Panc1 (cell line): ENCODE results near the gene NR3C1. TPM values are rescaled to one million over a fixed set of nuclear protein-coding genes. Genes with fewer than 3 reads are reported as not detected.

Experiments
- ATAC-seq: fragments of 200-7000 bp; cut with Tn5 transposase; 2 replicates; pipeline ENCODE4 v1.9.1; 2020; ENCODE audit warnings: mild to moderate bottlenecking, moderate library complexity
- BruUV-seq: library from RNA; stranded (reverse); fragments of 400-500 nt; replicated peaks from 2 replicates; lab custom pipeline; 2021; lab: Mats Ljungman, UMichigan
- CTCF ChIA-PET: fragments of 300-600 bp; sonication (Branson Sonifier 250); formaldehyde crosslinking; loops from one replicate; lab custom pipeline; 2022; ENCODE audit warnings: antibody characterized with exemption; lab: Charles Lee
- POLR2A ChIA-PET: fragments of 300-600 bp; sonication (Branson Sonifier 250); formaldehyde crosslinking; loops from one replicate; lab custom pipeline; 2022; ENCODE audit warnings: antibody characterized with exemption; lab: Charles Lee
- DNase-seq: peaks from one replicate; pipeline ENCODE4 v3.0.0-alpha.2; 2010; ENCODE audit warnings: low read depth, low spot score
- H3K27ac ChIP-seq: 2 replicates; pipeline ENCODE4 v1.5.1; 2011; ENCODE audit warnings: mild to moderate bottlenecking, low read length, inconsistent platforms
- H3K27me3 ChIP-seq: fragments of 200-500 bp; sonication (Bioruptor generic); 2 replicates; pipeline ENCODE4 v1.6.0; 2014; ENCODE audit warnings: low read length, inconsistent platforms; ENCODE audit not compliant: control insufficient read depth, insufficient read depth
- H3K36me3 ChIP-seq: fragments of 200-500 bp; sonication (Bioruptor generic); 2 replicates; pipeline ENCODE4 v1.5.1; 2014; ENCODE audit warnings: inconsistent platforms, mild to moderate bottlenecking, low read length, moderate library complexity; ENCODE audit not compliant: control insufficient read depth, insufficient read depth
- H3K4me1 ChIP-seq: 2 replicates; pipeline ENCODE4 v1.5.1; 2011; ENCODE audit warnings: inconsistent platforms, mild to moderate bottlenecking, low read length, moderate library complexity; ENCODE audit not compliant: control insufficient read depth, insufficient read depth
- H3K4me3 ChIP-seq, 2 experiments: 2 replicates each; pipeline ENCODE4 v1.5.1; 2011 to 2012; ENCODE audit warnings: low read depth in 2 of 2, low read length in 2 of 2, mild to moderate bottlenecking in 2 of 2, inconsistent platforms in 1 of 2, moderate library complexity in 1 of 2
- H3K9me3 ChIP-seq: fragments of 200-500 bp; sonication (Bioruptor generic); 2 replicates; pipeline ENCODE4 v1.5.1; 2014; ENCODE audit warnings: low read depth, mild to moderate bottlenecking, inconsistent platforms, low read length, moderate library complexity; ENCODE audit not compliant: control insufficient read depth, insufficient read depth
- CTCF ChIP-seq: fragments of 450-650 bp; IDR thresholded peaks from 2 replicates; pipeline ENCODE4 v1.5.1; 2017; ENCODE audit warnings: mild to moderate bottlenecking
- POLR2AphosphoS5 ChIP-seq: IDR thresholded peaks from 2 replicates; pipeline ENCODE4 v1.6.1; 2012; ENCODE audit warnings: mild to moderate bottlenecking, low read depth, low read length, moderate library complexity
- REST ChIP-seq, 2 experiments: IDR thresholded peaks; 2 replicates each; pipeline ENCODE4 v1.6.1; 2011 to 2012; ENCODE audit warnings: low read depth in 2 of 2, control low read depth in 1 of 2, low read length in 1 of 2, mild to moderate bottlenecking in 1 of 2, moderate library complexity in 1 of 2; ENCODE audit not compliant: insufficient read depth in 1 of 2
- SIN3A ChIP-seq: IDR thresholded peaks from 2 replicates; pipeline ENCODE4 v1.6.1; 2012; ENCODE audit warnings: low read depth, mild to moderate bottlenecking, low read length, moderate library complexity, borderline replicate concordance; ENCODE audit not compliant: insufficient read depth
- TCF7L2 ChIP-seq: IDR thresholded peaks from 2 replicates; pipeline ENCODE4 v1.6.1; 2011; ENCODE audit warnings: mild to moderate bottlenecking, low read depth, low read length, inconsistent platforms
- in situ Hi-C: cut with HindIII; loops from 2 replicates; pipeline ENCODE4 v1.10.0; 2016; ENCODE audit warnings: low sequenced_read_pairs, low pct_unique_long_range_greater_than_20kb
- intact Hi-C: fragments of 100-400 bp; cut with micrococcal nuclease; formaldehyde crosslinking; loops from one replicate; pipeline ENCODE4 v1.10.0; 2022; ENCODE audit not compliant: unreplicated experiment
- total RNA-seq: library from RNA; stranded (reverse); gene quantifications from one replicate; pipeline ENCODE4 v1.2.1, GENCODE V29; 2021; ENCODE audit not compliant: unreplicated experiment

The NR3C1 gene
- total RNA-seq, 1 experiment from 2014 or later: 52.6 TPM

GRCh38 chr5:143437666-143438273, 34.3 kb upstream of the NR3C1 start:
- no peaks in the 10 kb centered on the region for H3K4me1 ChIP-seq
- no peak overlapping the region for H3K27ac ChIP-seq
- BruUV-seq: no TSS peak
- intact Hi-C loops (no loop called here), in situ Hi-C loops (no loop called here)
- POLR2A ChIA-PET: no interaction called here
- H3K36me3 ChIP-seq: no peaks in the 10 kb centered on the region
- no peaks in the 10 kb centered on the region for H3K9me3 ChIP-seq
- no peak overlapping the region for H3K4me3 ChIP-seq
- no peak for TF ChIP-seq TCF7L2
- TF ChIP-seq SIN3A: no peak
- no peak for TF ChIP-seq CTCF
- TF ChIP-seq REST (IDR thresholded peaks at IDR 0.05; ENCODE audit: insufficient read depth in 1 of 2, low read depth in 2 of 2, low read length in 1 of 2): no peak
- TF ChIP-seq POLR2AphosphoS5: no peak
- CTCF ChIA-PET: no interaction called here
- no peaks in the 10 kb centered on the region for H3K27me3 ChIP-seq
- ATAC-seq: no peak
- no peak for DNase-seq

- DNase-seq (no peak), ATAC-seq (no peak)
- Histone ChIP-seq H3K27ac (no peak overlapping the region), H3K4me1 (no peaks in the 10 kb centered on the region), H3K27me3 (no peaks in the 10 kb centered on the region), H3K9me3 (no peaks in the 10 kb centered on the region), H3K4me3 (no peak overlapping the region), H3K36me3 (no peaks in the 10 kb centered on the region)
- intact Hi-C loops (no loop called here), in situ Hi-C loops (no loop called here)
- ChIA-PET CTCF (no interaction called here), POLR2A (no interaction called here)
- no TSS peak for BruUV-seq
- TF ChIP-seq REST (IDR thresholded peaks at IDR 0.05; ENCODE audit: insufficient read depth in 1 of 2, low read depth in 2 of 2, low read length in 1 of 2) (no peak), POLR2AphosphoS5 (no peak), SIN3A (no peak), CTCF (no peak), TCF7L2 (no peak)
These were observed 33.4 kb upstream of the NR3C1 start for GRCh38 chr5:143436871-143437270.
